A549 (cell line): ENCODE results near the gene PTPN22. TPM values are rescaled to one million over a fixed set of nuclear protein-coding genes. Genes with fewer than 3 reads are reported as not detected.

Source experiments
- ATAC-seq, 2 experiments: fragments of 200-7000 bp in 1 of 2; fragments of >200 bp in 1 of 2; cut with Nextera tagmentation in 1 of 2; cut with Tn5 transposase in 1 of 2; 3 replicates each; pipeline versions ENCODE4 v1.8.0 to v1.9.1; 2018 to 2020; ENCODE audit warnings: mild to moderate bottlenecking in 1 of 2, moderate library complexity in 1 of 2
- CTCF ChIA-PET: fragments of 300-600 bp; sonication (Branson Sonifier 250); formaldehyde crosslinking; extraction: SDS; loops from one replicate; lab custom pipeline; 2021; ENCODE audit warnings: antibody characterized with exemption, inconsistent platforms; lab: Yijun Ruan, JAX
- POLR2A ChIA-PET: fragments of 350-600 bp; formaldehyde crosslinking; extraction: SDS; loops from one replicate; lab custom pipeline; 2021; ENCODE audit warnings: antibody characterized with exemption, inconsistent platforms; lab: Yijun Ruan, JAX
- DNase-seq, 2 experiments: peaks; one replicate each; pipeline versions ENCODE4 v3.0.0 to v3.0.0-alpha.2; 2011 to 2016; ENCODE audit warnings: low read depth in 1 of 2, low spot score in 1 of 2
- FAIRE-seq: peaks from 2 replicates; lab custom pipeline; 2011; peaks lifted over from hg19 to GRCh38; lab: Jason Lieb, UNC
- H3K27ac ChIP-seq, 2 experiments: fragments of >200 bp; sonication (Bioruptor Twin); formaldehyde crosslinking; 3 replicates each; pipeline ENCODE4 v1.5.1; 2016 to 2017
- H3K4me1 ChIP-seq: fragments of >200 bp; sonication (Bioruptor Twin); formaldehyde crosslinking; 3 replicates; pipeline ENCODE4 v1.6.1; 2016
- H3K4me2 ChIP-seq: fragments of >200 bp; sonication (Bioruptor Twin); formaldehyde crosslinking; 3 replicates; pipeline ENCODE4 v1.6.1; 2016
- H3K4me3 ChIP-seq: fragments of >200 bp; sonication (Bioruptor Twin); formaldehyde crosslinking; 3 replicates; pipeline ENCODE4 v1.5.1; 2016
- H3K9me3 ChIP-seq: fragments of >200 bp; sonication (Bioruptor Twin); formaldehyde crosslinking; 3 replicates; pipeline ENCODE4 v1.6.1; 2016
- BCL3 ChIP-seq: fragments of >200 bp; sonication (Bioruptor Twin); formaldehyde crosslinking; IDR thresholded peaks from 3 replicates; pipeline ENCODE4 v1.6.1; 2016
- CBX2 ChIP-seq: fragments of 200-600 bp; sonication (generic); IDR thresholded peaks from 2 replicates; pipeline ENCODE4 v1.6.1; 2016; ENCODE audit warnings: low read depth, mild to moderate bottlenecking, borderline replicate concordance
- CBX8 ChIP-seq: fragments of 200-600 bp; sonication (generic); IDR thresholded peaks from 2 replicates; pipeline ENCODE4 v1.6.1; 2016
- CHD2 ChIP-seq: fragments of 150-350 bp; IDR thresholded peaks from 2 replicates; pipeline ENCODE4 v1.6.1; 2014; ENCODE audit warnings: low read length; ENCODE audit not compliant: partially characterized antibody
- CHD4 ChIP-seq: fragments of 200-600 bp; sonication (generic); IDR thresholded peaks from 2 replicates; pipeline ENCODE4 v1.6.1; 2016; ENCODE audit warnings: antibody characterized with exemption, mild to moderate bottlenecking, borderline replicate concordance
- E2F6 ChIP-seq: IDR thresholded peaks from 2 replicates; pipeline ENCODE4 v1.6.1; 2012; ENCODE audit warnings: low read depth, borderline replicate concordance
- ESRRA ChIP-seq: fragments of 150-350 bp; IDR thresholded peaks from 2 replicates; pipeline ENCODE4 v1.6.1; 2014; ENCODE audit warnings: mild to moderate bottlenecking, low read length, borderline replicate concordance
- FOSL2 ChIP-seq, 2 experiments: fragments of 450-650 bp in 1 of 2; fragments of >200 bp in 1 of 2; sonication (Bioruptor Twin) in 1 of 2; formaldehyde crosslinking; IDR thresholded peaks; 2 replicates each; pipeline versions ENCODE4 v1.5.0 to v1.6.1; 2016 to 2020; ENCODE audit warnings: mild to moderate bottlenecking in 1 of 2, moderate library complexity in 1 of 2
- HEYL ChIP-seq: fragments of 250-450 bp; sonication (Bioruptor Pico); IDR thresholded peaks from 2 replicates; pipeline ENCODE4 v1.8.0; 2021; ENCODE audit warnings: mild to moderate bottlenecking, moderate library complexity
- MAFK ChIP-seq: fragments of 450-650 bp; IDR thresholded peaks from 2 replicates; pipeline ENCODE4 v1.6.1; 2014; ENCODE audit not compliant: partially characterized antibody
- MYC ChIP-seq: IDR thresholded peaks from 2 replicates; pipeline ENCODE4 v1.6.1; 2012; ENCODE audit warnings: mild to moderate bottlenecking, inconsistent platforms, low read length, improper control_type of control experiment, borderline replicate concordance
- NPAS2 ChIP-seq: fragments of 250-450 bp; sonication (Bioruptor Pico); IDR thresholded peaks from 2 replicates; pipeline ENCODE4 v1.8.0; 2022; ENCODE audit warnings: mild to moderate bottlenecking, moderate library complexity, borderline replicate concordance
- NR3C1 ChIP-seq: fragments of >200 bp; sonication (Bioruptor Twin); formaldehyde crosslinking; IDR thresholded peaks from 3 replicates; pipeline ENCODE4 v1.6.1; 2017
- POLR2AphosphoS2 ChIP-seq: conservative IDR thresholded peaks from 2 replicates; pipeline ENCODE4 v1.6.1; 2012; ENCODE audit warnings: low read length, improper control_type of control experiment, inconsistent platforms
- RAD21 ChIP-seq, 2 experiments: fragments of >200 bp in 1 of 2; sonication (Bioruptor Twin) in 1 of 2; formaldehyde crosslinking in 1 of 2; IDR thresholded peaks in 1 of 2; conservative IDR thresholded peaks in 1 of 2; 2 replicates in 1 of 2; 3 replicates in 1 of 2; pipeline ENCODE4 v1.6.1; 2012 to 2018; ENCODE audit warnings: inconsistent platforms in 1 of 2
- RARB ChIP-seq: fragments of 250-450 bp; sonication (Bioruptor Pico); IDR thresholded peaks from 2 replicates; pipeline ENCODE4 v1.8.0; 2021; ENCODE audit warnings: mild to moderate bottlenecking, moderate library complexity
- REST ChIP-seq: fragments of 200-600 bp; sonication (generic); IDR thresholded peaks from 2 replicates; pipeline ENCODE4 v1.6.1; 2016; ENCODE audit warnings: antibody characterized with exemption, mild to moderate bottlenecking, moderate library complexity
- RFX5 ChIP-seq: fragments of 450-650 bp; IDR thresholded peaks from 2 replicates; pipeline ENCODE4 v1.7.1; 2014; ENCODE audit warnings: antibody characterized with exemption, mild to moderate bottlenecking, moderate library complexity
- RNF2 ChIP-seq: fragments of 200-600 bp; sonication (generic); IDR thresholded peaks from 2 replicates; pipeline ENCODE4 v1.6.1; 2016; ENCODE audit warnings: low read depth, mild to moderate bottlenecking, antibody characterized with exemption, moderate library complexity, borderline replicate concordance
- SMC3 ChIP-seq: fragments of >200 bp; sonication (Bioruptor Twin); formaldehyde crosslinking; IDR thresholded peaks from 3 replicates; pipeline ENCODE4 v1.6.1; 2018; ENCODE audit warnings: inconsistent platforms
- TP53 ChIP-seq: fragments of 250-450 bp; sonication (Bioruptor Pico); IDR thresholded peaks from 2 replicates; pipeline ENCODE4 v1.5.0; 2021; ENCODE audit warnings: mild to moderate bottlenecking, moderate library complexity
- ZC3H11A ChIP-seq: fragments of 450-650 bp; IDR thresholded peaks from 2 replicates; pipeline ENCODE4 v1.6.1; 2014; ENCODE audit warnings: antibody characterized with exemption, mild to moderate bottlenecking
- ZNF302 ChIP-seq: fragments of 250-450 bp; sonication (Bioruptor Pico); IDR thresholded peaks from 2 replicates; pipeline ENCODE4 v1.9.0; 2021; ENCODE audit warnings: inconsistent platforms, mild to moderate bottlenecking, moderate library complexity
- WGBS: methylation state at CpG from one replicate; pipeline ENCODE4 v1.1.6; 2017; ENCODE audit errors: missing lambda C conversion rate; 5-methylcytosine and 5-hydroxymethylcytosine counted together
- polyA plus RNA-seq, 4 experiments: library from polyadenylated mRNA; depleted of rRNA in 3 of 4; stranded (reverse); fragments of >200 nt; fragmentation: RNase III in 1 of 4; extraction: RNeasy Plus Mini Kit Qiagen cat#74134 plus additional on column Dnase treatment in 1 of 4; gene quantifications; 2 replicates in 3 of 4; 3 replicates in 1 of 4; pipeline ENCODE4 v1.2.3, GENCODE V29; 2011 to 2017

PTPN22 gene
- polyA plus RNA-seq, 2 of the 4 experiments (the other 2 are of a cell fraction) = not detected

GRCh38 chr1:113783254-113784103 lies 88.0 kb downstream of the PTPN22 start (continued):
- no peak for TF ChIP-seq FOSL2 (IDR thresholded peaks at IDR 0.05)
- no peak for TF ChIP-seq FOSL2 (CRISPR knock-in tag; IDR thresholded peaks at IDR 0.05)
- TF ChIP-seq TP53 (CRISPR knock-in tag) = no peak
- TF ChIP-seq CBX8 = no peak
- TF ChIP-seq CHD4 = no peak
- no peak for TF ChIP-seq HEYL
- TF ChIP-seq ZC3H11A = no peak

GRCh38 chr1:113782406-113782805 lies 89.1 kb downstream of the PTPN22 start:
- no peak for ATAC-seq
- H3K4me3 ChIP-seq = no peak overlapping the region
- H3K4me1 ChIP-seq = peaks cover 17% of the 10 kb centered on the region
- H3K9me3 ChIP-seq = no peaks in the 10 kb centered on the region
- TF ChIP-seq MYC (no peak), HEYL (no peak), ZNF302 (no peak), RFX5 (no peak), SMC3 (no peak), POLR2AphosphoS2 (no peak)
- POLR2A ChIA-PET = no interaction called here
- FAIRE-seq = no peak
- no peak overlapping the region for H3K4me2 ChIP-seq
- CTCF ChIA-PET = interaction anchor here (0.6 kb wide), 1 partner anchor 34 kb away, joined by 3 read pairs; no protein-coding TSS in a partner anchor
- 61% methylated on average over 2 of the region's 2 CpGs for WGBS
- no peak for DNase-seq
- no peak overlapping the region for H3K27ac ChIP-seq

- H3K4me2 ChIP-seq = no peak overlapping the region
- ATAC-seq (no peak), DNase-seq (no peak), FAIRE-seq (no peak)
- TF ChIP-seq MAFK (no peak), CHD2 (no peak), CBX2 (no peak), RNF2 (no peak), BCL3 (no peak), ZNF302 (no peak)
- H3K27ac ChIP-seq = no peak overlapping the region
- H3K4me3 ChIP-seq = no peak overlapping the region
- WGBS = 87% methylated on average over 5 of the region's 5 CpGs
- ChIA-PET CTCF (no interaction called here), POLR2A (no interaction called here)
- H3K4me1 ChIP-seq = peaks cover 6% of the 10 kb centered on the region
- H3K9me3 ChIP-seq = no peaks in the 10 kb centered on the region
These were observed 91.0 kb downstream of the PTPN22 start for GRCh38 chr1:113780374-113781146.

- no peak for DNase-seq
- ChIA-PET CTCF (interaction anchor here (1.3 kb wide), 1 partner anchor 20 kb away, joined by 3 read pairs; no protein-coding TSS in a partner anchor), POLR2A (no interaction called here)
- no peak for TF ChIP-seq RAD21 (conservative IDR thresholded peaks at IDR 0.05 in 1 of 2, IDR thresholded peaks at IDR 0.05 in 1 of 2)
- no peak for TF ChIP-seq ESRRA
- no peak for TF ChIP-seq NPAS2 (CRISPR knock-in tag)
- TF ChIP-seq RARB (CRISPR knock-in tag) = no peak
- TF ChIP-seq POLR2AphosphoS2 = no peak
- no peak for TF ChIP-seq CBX2
- TF ChIP-seq REST = no peak
- no peak for TF ChIP-seq E2F6
- TF ChIP-seq NR3C1 = no peak
- Histone ChIP-seq H3K4me2 (no peak overlapping the region), H3K9me3 (no peaks in the 10 kb centered on the region), H3K4me1 (0 out of 3 replicates have a peak, but pooled peaks cover 4% of the 10 kb centered on the region), H3K27ac (no peak overlapping the region), H3K4me3 (no peak overlapping the region)
- no peak for FAIRE-seq
- no peak for ATAC-seq
- 91% methylated on average over 6 of the region's 6 CpGs for WGBS
These were observed 92.0 kb downstream of the PTPN22 start for GRCh38 chr1:113779542-113779941.
